OCI-LY7 (cell line): ENCODE data around the gene SRL. TPM values are rescaled to one million over a fixed set of nuclear protein-coding genes. Genes with fewer than 3 reads are reported as not detected.

Experiments
- BruUV-seq: library from RNA; stranded (reverse); fragments of 400-500 nt; replicated peaks from 2 replicates; lab custom pipeline; 2021; lab: Mats Ljungman, UMichigan
- CTCF ChIA-PET: fragments of 300-600 bp; sonication (Branson Sonifier 250); formaldehyde crosslinking; loops from one replicate; lab custom pipeline; 2022; ENCODE audit warnings: antibody characterized with exemption; ENCODE audit not compliant: unreplicated experiment; lab: Charles Lee
- POLR2A ChIA-PET: fragments of 300-600 bp; sonication (Branson Sonifier 250); formaldehyde crosslinking; loops from one replicate; lab custom pipeline; 2022; ENCODE audit warnings: antibody characterized with exemption; lab: Charles Lee
- DNase-seq: peaks from one replicate; pipeline ENCODE4 v3.0.0-alpha.2; 2015; ENCODE audit warnings: low spot score
- H2AFZ ChIP-seq: fragments of 200-600 bp; sonication (generic), shearing (Covaris generic); 2 replicates; pipeline ENCODE4 v1.6.1; 2014; ENCODE audit warnings: mild to moderate bottlenecking, antibody characterized with exemption, low read length, moderate library complexity
- H3K27ac ChIP-seq: fragments of 200-600 bp; sonication (generic); 2 replicates; pipeline ENCODE4 v1.5.1; 2014; ENCODE audit warnings: mixed run types, low read depth, mild to moderate bottlenecking, moderate library complexity, low read length, inconsistent platforms; ENCODE audit not compliant: poor library complexity, severe bottlenecking
- H3K36me3 ChIP-seq: fragments of 200-600 bp; sonication (generic); 2 replicates; pipeline ENCODE4 v1.6.1; 2014; ENCODE audit warnings: mild to moderate bottlenecking, antibody characterized with exemption, low read length, moderate library complexity, mixed read lengths; ENCODE audit not compliant: insufficient read depth
- H3K4me1 ChIP-seq: fragments of 200-600 bp; sonication (generic); 2 replicates; pipeline ENCODE4 v1.5.1; 2014; ENCODE audit warnings: mild to moderate bottlenecking, low read length; ENCODE audit not compliant: insufficient read depth, poor library complexity, severe bottlenecking
- H3K4me2 ChIP-seq: fragments of 200-600 bp; sonication (generic); 2 replicates; pipeline ENCODE4 v1.6.1; 2014; ENCODE audit warnings: mild to moderate bottlenecking, low read length
- H3K4me3 ChIP-seq: fragments of 200-600 bp; sonication (generic); 2 replicates; pipeline ENCODE4 v1.5.1; 2014; ENCODE audit warnings: mild to moderate bottlenecking, low read depth, low read length; ENCODE audit not compliant: poor library complexity, severe bottlenecking
- H3K79me2 ChIP-seq: fragments of 200-600 bp; sonication (generic); 2 replicates; pipeline ENCODE4 v1.6.1; 2016; ENCODE audit warnings: low read depth, mild to moderate bottlenecking, low read length, moderate library complexity, mixed read lengths; ENCODE audit not compliant: insufficient read depth
- H3K9me2 ChIP-seq: fragments of 200-600 bp; sonication (generic); 2 replicates; pipeline ENCODE4 v1.6.1; 2016; ENCODE audit warnings: mild to moderate bottlenecking, low read length, mixed read lengths; ENCODE audit not compliant: insufficient read depth
- H3K9me3 ChIP-seq: fragments of 200-600 bp; sonication (generic); 2 replicates; pipeline ENCODE4 v1.6.1; 2014; ENCODE audit warnings: mild to moderate bottlenecking, mixed run types, low read length, mixed read lengths
- H4K20me1 ChIP-seq: fragments of 200-600 bp; sonication (generic); 2 replicates; pipeline ENCODE4 v1.6.1; 2014; ENCODE audit warnings: mild to moderate bottlenecking, antibody characterized with exemption, low read length, moderate library complexity, mixed read lengths; ENCODE audit not compliant: insufficient read depth
- CTCF ChIP-seq: fragments of 200-600 bp; sonication (generic); conservative IDR thresholded peaks from 2 replicates; pipeline ENCODE4 v1.5.1; 2014; ENCODE audit warnings: mild to moderate bottlenecking, antibody characterized with exemption, low read length, moderate library complexity, mixed read lengths
- EZH2phosphoT487 ChIP-seq: fragments of 200-600 bp; sonication (generic); IDR thresholded peaks from 2 replicates; pipeline ENCODE4 v1.6.1; 2018; ENCODE audit warnings: low read depth, borderline replicate concordance, mild to moderate bottlenecking, mixed run types, antibody characterized with exemption, low read length, moderate library complexity, mixed read lengths
- intact Hi-C: fragments of 100-400 bp; cut with micrococcal nuclease; formaldehyde crosslinking; loops from one replicate; pipeline ENCODE4 v1.10.0; 2022; ENCODE audit not compliant: unreplicated experiment
- total RNA-seq, 2 experiments: library from RNA; depleted of rRNA in 1 of 2; stranded (reverse); fragments of >200 nt in 1 of 2; shearing (Covaris generic) in 1 of 2; gene quantifications; 2 replicates each; pipeline ENCODE4 v1.2.3, GENCODE V29; 2014 to 2022

SRL gene
- total RNA-seq, 2 experiments from 2014 or later = not detected

- intact Hi-C loops = no loop called here
- no TSS peak for BruUV-seq
- ChIA-PET POLR2A (interaction anchor here (0.6 to 1.8 kb wide), 2 partner anchors 12 to 205 kb away, joined by 5 to 10 read pairs; no protein-coding TSS in a partner anchor), CTCF (no interaction called here)
- peaks cover 77% of the 10 kb centered on the region for H3K79me2 ChIP-seq
- no peaks in the 10 kb centered on the region for H3K9me3 ChIP-seq
- peak overlapping the region; percentile 15 for H3K27ac ChIP-seq
- H3K4me2 ChIP-seq = no peak overlapping the region
- peaks cover 68% of the 10 kb centered on the region for H3K36me3 ChIP-seq
- H3K9me2 ChIP-seq = no peaks in the 10 kb centered on the region
- H2AFZ ChIP-seq = no peak overlapping the region
- peaks cover 23% of the 10 kb centered on the region for H3K4me1 ChIP-seq
- H3K4me3 ChIP-seq = no peak overlapping the region
- no peak for DNase-seq
- H4K20me1 ChIP-seq = no peaks in the 10 kb centered on the region
- no peak for TF ChIP-seq EZH2phosphoT487
- TF ChIP-seq CTCF = no peak
These were observed 23.8 kb upstream of the SRL start for GRCh38 chr16:4265676-4266075.

GRCh38 chr16:4264546-4264945 is 22.7 kb upstream of the SRL start:
- Histone ChIP-seq H3K4me1 (peaks cover 17% of the 10 kb centered on the region), H3K9me3 (no peaks in the 10 kb centered on the region), H2AFZ (no peak overlapping the region), H4K20me1 (no peaks in the 10 kb centered on the region), H3K9me2 (no peaks in the 10 kb centered on the region), H3K4me3 (no peak overlapping the region), H3K4me2 (peak overlapping the region; percentile 58), H3K36me3 (peaks cover 68% of the 10 kb centered on the region), H3K27ac (peak overlapping the region; percentile 28), H3K79me2 (peaks cover 66% of the 10 kb centered on the region)
- ChIA-PET POLR2A (no interaction called here), CTCF (interaction anchor here (0.6 kb wide), 1 partner anchor 142 kb away, joined by 4 read pairs; no protein-coding TSS in a partner anchor)
- intact Hi-C loops = no loop called here
- TF ChIP-seq EZH2phosphoT487 (no peak), CTCF (no peak)
- no TSS peak for BruUV-seq
- no peak for DNase-seq

- no peaks in the 10 kb centered on the region for H3K9me3 ChIP-seq
- H4K20me1 ChIP-seq = no peaks in the 10 kb centered on the region
- peak overlapping the region; percentile 58 for H3K4me2 ChIP-seq
- no peak overlapping the region for H3K4me3 ChIP-seq
- intact Hi-C loops = no loop called here
- no peaks in the 10 kb centered on the region for H3K9me2 ChIP-seq
- BruUV-seq = no TSS peak
- no peak overlapping the region for H2AFZ ChIP-seq
- CTCF ChIA-PET = interaction anchor here (0.9 kb wide), 1 partner anchor 11 kb away, joined by 3 read pairs; no protein-coding TSS in a partner anchor
- peaks cover 58% of the 10 kb centered on the region for H3K79me2 ChIP-seq
- peak overlapping the region; percentile 28 for H3K27ac ChIP-seq
- DNase-seq = peak; percentile 30
- POLR2A ChIA-PET = no interaction called here
- TF ChIP-seq CTCF (no peak), EZH2phosphoT487 (no peak)
- peaks cover 72% of the 10 kb centered on the region for H3K36me3 ChIP-seq
- H3K4me1 ChIP-seq = peaks cover 17% of the 10 kb centered on the region
These were observed 21.9 kb upstream of the SRL start for GRCh38 chr16:4263504-4264436.
